GM12878 (cell line): ENCODE measurements around the gene RNF31. TPM values are rescaled to one million over a fixed set of nuclear protein-coding genes. Genes with fewer than 3 reads are reported as not detected.

ENCODE experiments used
- BHLHE40 ChIP-seq, 2 experiments: fragments of 450-650 bp in 1 of 2; IDR thresholded peaks; 2 replicates each; pipeline ENCODE4 v1.6.1; 2011 to 2017; ENCODE audit warnings: low read depth in 2 of 2, borderline replicate concordance in 1 of 2, improper control_type of control experiment in 1 of 2, low read length in 1 of 2, mild to moderate bottlenecking in 1 of 2
- DPF2 ChIP-seq: fragments of 450-650 bp; IDR thresholded peaks from 2 replicates; pipeline ENCODE4 v1.6.1; 2017; ENCODE audit warnings: mild to moderate bottlenecking
- EGR1 ChIP-seq, 2 experiments: IDR thresholded peaks; 1 replicate in 1 of 2; 2 replicates in 1 of 2; pipeline ENCODE4 v1.6.1; 2011 to 2012; ENCODE audit warnings: low read depth in 2 of 2, low read length in 2 of 2, borderline replicate concordance in 1 of 2, mild to moderate bottlenecking in 1 of 2, moderate library complexity in 1 of 2
- ESRRA ChIP-seq: IDR thresholded peaks from 2 replicates; pipeline ENCODE4 v1.6.1; 2012; ENCODE audit warnings: mild to moderate bottlenecking, low read length, improper control_type of control experiment
- MTA3 ChIP-seq: IDR thresholded peaks from 2 replicates; pipeline ENCODE4 v1.6.1; 2012; ENCODE audit warnings: low read length, inconsistent platforms, borderline replicate concordance
- MYC ChIP-seq: IDR thresholded peaks from 2 replicates; pipeline ENCODE4 v1.6.1; 2011; ENCODE audit warnings: mild to moderate bottlenecking, low read length, moderate library complexity, inconsistent platforms; ENCODE audit not compliant: insufficient read depth, insufficient replicate concordance, insufficient read length, severe bottlenecking
- NKRF ChIP-seq: fragments of 450-650 bp; conservative IDR thresholded peaks from 2 replicates; pipeline ENCODE4 v1.6.1; 2017; ENCODE audit warnings: mild to moderate bottlenecking, moderate library complexity
- PAX8 ChIP-seq: fragments of 450-650 bp; IDR thresholded peaks from 2 replicates; pipeline ENCODE4 v1.6.1; 2017; ENCODE audit warnings: mild to moderate bottlenecking, moderate library complexity
- SIX5 ChIP-seq: IDR thresholded peaks from 2 replicates; pipeline ENCODE4 v1.6.1; 2011; ENCODE audit warnings: mild to moderate bottlenecking, low read depth, low read length, moderate library complexity; ENCODE audit not compliant: severe bottlenecking
- SREBF1 ChIP-seq: IDR thresholded peaks from 2 replicates; pipeline ENCODE4 v1.6.1; 2012; ENCODE audit warnings: mild to moderate bottlenecking, low read length
- STAT1 ChIP-seq: fragments of 450-650 bp; conservative IDR thresholded peaks from 2 replicates; pipeline ENCODE4 v1.6.1; 2014; ENCODE audit warnings: antibody characterized with exemption, mild to moderate bottlenecking
- TAF1 ChIP-seq: IDR thresholded peaks from 2 replicates; pipeline ENCODE4 v1.6.1; 2011; ENCODE audit warnings: mild to moderate bottlenecking, low read depth, low read length, borderline replicate concordance
- TARDBP ChIP-seq: IDR thresholded peaks from 2 replicates; pipeline ENCODE4 v1.6.1; 2016; ENCODE audit warnings: borderline replicate concordance
- WRNIP1 ChIP-seq: IDR thresholded peaks from 2 replicates; pipeline ENCODE4 v1.6.1; 2011; ENCODE audit warnings: low read depth, low read length, improper control_type of control experiment, borderline replicate concordance
- YY1 ChIP-seq: IDR thresholded peaks from 2 replicates; pipeline ENCODE4 v1.6.1; 2011; ENCODE audit warnings: low read depth, mild to moderate bottlenecking, low read length
- ZBTB33 ChIP-seq: fragments of 450-650 bp; IDR thresholded peaks from 2 replicates; pipeline ENCODE4 v1.6.1; 2017; ENCODE audit warnings: mild to moderate bottlenecking
- polyA plus RNA-seq, 11 experiments: library from polyadenylated mRNA; depleted of rRNA in 4 of 11; unstranded in 6 of 11; stranded (reverse) in 5 of 11; fragments of >200 nt; fragmentation: Nextera tagmentation in 4 of 11; fragmentation: Illumina TruSeq in 1 of 11; extraction: Ambion mirVana in 4 of 11; extraction: Trizol in 1 of 11; gene quantifications; 1 replicate in 1 of 11; 2 replicates in 10 of 11; pipeline versions ENCODE4 v1.2.1 to v1.2.3, GENCODE V29; 2011 to 2016; ENCODE audit warnings: inconsistent platforms in 2 of 11, missing spikeins in 2 of 11, low read depth in 1 of 11
- total RNA-seq, 4 experiments: library from RNA; depleted of rRNA in 3 of 4; stranded (reverse); fragments of >200 nt in 3 of 4; fragmentation: Illumina TruSeq in 1 of 4; extraction: Trizol in 1 of 4; gene quantifications; 2 replicates each; pipeline versions ENCODE4 v1.2.1 to v1.2.3, GENCODE V29; 2013 to 2021
- TF ChIP-seq, protein P1 (sequence below): IDR thresholded peaks from 2 replicates; pipeline ENCODE4 v1.6.1; 2012; ENCODE audit warnings: low read length, inconsistent platforms
- TF ChIP-seq, protein P2 (sequence below): fragments of 450-650 bp; IDR thresholded peaks from 2 replicates; pipeline ENCODE4 v1.6.1; 2017; ENCODE audit warnings: mild to moderate bottlenecking, moderate library complexity

The RNF31 gene
- total and polyA plus RNA-seq, 10 of the 15 experiments (the other 5 are each of a cell fraction or from before 2014, with no cell fraction given), result 8.5 to 92.7 (median 52.0) TPM

DNA sequence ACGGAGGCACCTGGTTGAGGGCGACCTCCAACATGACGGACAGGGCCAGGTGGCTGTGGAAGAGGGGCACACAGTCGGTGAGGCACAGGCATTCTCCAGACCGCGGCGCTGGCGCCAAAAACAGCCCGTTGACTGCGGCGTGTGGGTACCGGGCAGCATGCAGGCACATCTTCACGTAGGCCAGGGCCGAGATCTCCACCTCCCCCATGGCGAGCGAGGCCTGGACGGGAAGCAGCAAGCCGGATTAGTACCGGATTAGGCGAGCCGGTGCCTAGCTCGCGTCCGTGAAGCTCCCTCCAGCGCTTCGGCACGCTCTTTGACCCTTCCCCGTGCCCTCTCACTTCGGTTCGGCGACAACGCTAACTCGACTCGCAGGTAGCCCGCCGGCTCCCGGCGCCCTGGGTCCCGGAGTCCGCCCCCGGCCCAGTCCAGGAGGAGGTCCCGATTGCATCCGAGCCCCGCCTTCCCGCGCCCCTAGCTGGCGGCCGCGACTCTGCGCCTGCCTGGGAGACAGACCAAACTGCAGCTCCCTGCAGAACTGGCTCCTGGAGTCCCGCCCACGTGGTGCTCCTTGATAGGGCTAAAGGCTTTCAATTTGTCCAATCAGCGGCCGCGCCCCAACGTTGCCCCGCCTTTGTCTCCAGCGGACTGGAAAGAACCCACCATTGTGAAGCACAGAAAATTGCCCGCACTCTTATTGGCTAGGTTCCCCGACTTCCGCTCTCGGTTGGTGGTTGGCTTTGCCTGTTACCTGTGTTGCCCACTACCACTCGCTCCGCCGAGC is 6.0 kb upstream of the RNF31 start, which contains the start of gene EMC9 (continued):
- TF ChIP-seq YY1 (peak; percentile 40), TAF1 (peak; percentile 88), MYC (peak; percentile 76), SIX5 (no peak), EGR1 (IDR thresholded peaks at IDR 0.05; ENCODE audit: borderline replicate concordance in 1 of 2, low read depth in 2 of 2, low read length in 2 of 2) (peak in 1 of 2 experiments; percentile 81; a peak in 1 of 3 replicates), STAT1 (no peak), TARDBP (peak; percentile 30; the same call in 1 of the 2 replicates), SREBF1 (no peak), ZBTB33 (no peak), DPF2 (peak; percentile 26), NKRF (peak; percentile 82), PAX8 (no peak), MTA3 (no peak), BHLHE40 (IDR thresholded peaks at IDR 0.05; ENCODE audit: borderline replicate concordance in 1 of 2, low read depth in 2 of 2, low read length in 1 of 2) (peak in 1 of 2 experiments; percentile 46; a peak in 2 of 4 replicates), ESRRA (no peak), WRNIP1 (no peak)
- TF ChIP-seq, protein P1, sequence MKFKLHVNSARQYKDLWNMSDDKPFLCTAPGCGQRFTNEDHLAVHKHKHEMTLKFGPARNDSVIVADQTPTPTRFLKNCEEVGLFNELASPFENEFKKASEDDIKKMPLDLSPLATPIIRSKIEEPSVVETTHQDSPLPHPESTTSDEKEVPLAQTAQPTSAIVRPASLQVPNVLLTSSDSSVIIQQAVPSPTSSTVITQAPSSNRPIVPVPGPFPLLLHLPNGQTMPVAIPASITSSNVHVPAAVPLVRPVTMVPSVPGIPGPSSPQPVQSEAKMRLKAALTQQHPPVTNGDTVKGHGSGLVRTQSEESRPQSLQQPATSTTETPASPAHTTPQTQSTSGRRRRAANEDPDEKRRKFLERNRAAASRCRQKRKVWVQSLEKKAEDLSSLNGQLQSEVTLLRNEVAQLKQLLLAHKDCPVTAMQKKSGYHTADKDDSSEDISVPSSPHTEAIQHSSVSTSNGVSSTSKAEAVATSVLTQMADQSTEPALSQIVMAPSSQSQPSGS, result no peak
- TF ChIP-seq, protein P2, sequence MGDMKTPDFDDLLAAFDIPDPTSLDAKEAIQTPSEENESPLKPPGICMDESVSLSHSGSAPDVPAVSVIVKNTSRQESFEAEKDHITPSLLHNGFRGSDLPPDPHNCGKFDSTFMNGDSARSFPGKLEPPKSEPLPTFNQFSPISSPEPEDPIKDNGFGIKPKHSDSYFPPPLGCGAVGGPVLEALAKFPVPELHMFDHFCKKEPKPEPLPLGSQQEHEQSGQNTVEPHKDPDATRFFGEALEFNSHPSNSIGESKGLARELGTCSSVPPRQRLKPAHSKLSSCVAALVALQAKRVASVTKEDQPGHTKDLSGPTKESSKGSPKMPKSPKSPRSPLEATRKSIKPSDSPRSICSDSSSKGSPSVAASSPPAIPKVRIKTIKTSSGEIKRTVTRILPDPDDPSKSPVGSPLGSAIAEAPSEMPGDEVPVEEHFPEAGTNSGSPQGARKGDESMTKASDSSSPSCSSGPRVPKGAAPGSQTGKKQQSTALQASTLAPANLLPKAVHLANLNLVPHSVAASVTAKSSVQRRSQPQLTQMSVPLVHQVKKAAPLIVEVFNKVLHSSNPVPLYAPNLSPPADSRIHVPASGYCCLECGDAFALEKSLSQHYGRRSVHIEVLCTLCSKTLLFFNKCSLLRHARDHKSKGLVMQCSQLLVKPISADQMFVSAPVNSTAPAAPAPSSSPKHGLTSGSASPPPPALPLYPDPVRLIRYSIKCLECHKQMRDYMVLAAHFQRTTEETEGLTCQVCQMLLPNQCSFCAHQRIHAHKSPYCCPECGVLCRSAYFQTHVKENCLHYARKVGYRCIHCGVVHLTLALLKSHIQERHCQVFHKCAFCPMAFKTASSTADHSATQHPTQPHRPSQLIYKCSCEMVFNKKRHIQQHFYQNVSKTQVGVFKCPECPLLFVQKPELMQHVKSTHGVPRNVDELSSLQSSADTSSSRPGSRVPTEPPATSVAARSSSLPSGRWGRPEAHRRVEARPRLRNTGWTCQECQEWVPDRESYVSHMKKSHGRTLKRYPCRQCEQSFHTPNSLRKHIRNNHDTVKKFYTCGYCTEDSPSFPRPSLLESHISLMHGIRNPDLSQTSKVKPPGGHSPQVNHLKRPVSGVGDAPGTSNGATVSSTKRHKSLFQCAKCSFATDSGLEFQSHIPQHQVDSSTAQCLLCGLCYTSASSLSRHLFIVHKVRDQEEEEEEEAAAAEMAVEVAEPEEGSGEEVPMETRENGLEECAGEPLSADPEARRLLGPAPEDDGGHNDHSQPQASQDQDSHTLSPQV, result no peak
